K562 (cell line): Measurements from ENCODE around the gene FABP3. TPM values are rescaled to one million over a fixed set of nuclear protein-coding genes. Genes with fewer than 3 reads are reported as not detected.

Source experiments
- CHD4 ChIP-seq: fragments of 200-600 bp; sonication (generic); IDR thresholded peaks from 3 replicates; pipeline ENCODE4 v1.6.1; 2012; ENCODE audit warnings: low read depth, mild to moderate bottlenecking, mixed read lengths, low read length, inconsistent platforms; ENCODE audit not compliant: insufficient read depth, insufficient replicate concordance, poor library complexity, severe bottlenecking
- CREB3 ChIP-seq: fragments of 450-650 bp; conservative IDR thresholded peaks from 2 replicates; pipeline ENCODE4 v1.6.1; 2016; ENCODE audit warnings: missing genetic modification characterization, low read depth, mild to moderate bottlenecking, missing compliant biosample characterization, moderate library complexity
- FOXK2 ChIP-seq, 2 experiments: fragments of 450-650 bp; IDR thresholded peaks in 1 of 2; conservative IDR thresholded peaks in 1 of 2; 2 replicates each; pipeline ENCODE4 v1.6.1; 2016; ENCODE audit warnings: low read depth in 2 of 2, mild to moderate bottlenecking in 1 of 2
- FOXM1 ChIP-seq, 2 experiments: fragments of 450-650 bp in 1 of 2; sonication (generic) in 1 of 2; formaldehyde crosslinking in 1 of 2; IDR thresholded peaks; 2 replicates each; pipeline versions ENCODE4 v1.6.1 to v1.9.0; 2017 to 2022; ENCODE audit warnings: low read depth in 2 of 2, mild to moderate bottlenecking in 2 of 2, missing genetic modification reagents in 1 of 2, moderate library complexity in 1 of 2
- HNRNPUL1 ChIP-seq: fragments of 200-400 bp; formaldehyde crosslinking; IDR thresholded peaks from 2 replicates; pipeline ENCODE4 v1.6.1; 2017; ENCODE audit warnings: low read length
- ID3 ChIP-seq, 2 experiments: fragments of 250-450 bp in 1 of 2; fragments of 450-650 bp in 1 of 2; sonication (Bioruptor Pico) in 1 of 2; IDR thresholded peaks; 2 replicates each; pipeline versions ENCODE4 v1.6.1 to v1.8.0; 2016 to 2021; ENCODE audit warnings: mild to moderate bottlenecking in 2 of 2, moderate library complexity in 2 of 2, missing compliant biosample characterization in 1 of 2, missing genetic modification characterization in 1 of 2
- IRF2 ChIP-seq: sonication (generic); formaldehyde crosslinking; IDR thresholded peaks from 2 replicates; pipeline ENCODE4 v1.8.1; 2022; ENCODE audit warnings: mild to moderate bottlenecking, missing genetic modification reagents
- KHSRP ChIP-seq: fragments of 450-650 bp; IDR thresholded peaks from 2 replicates; pipeline ENCODE4 v1.6.1; 2017
- KLF1 ChIP-seq: fragments of 450-650 bp; IDR thresholded peaks from 2 replicates; pipeline ENCODE4 v1.6.1; 2016; ENCODE audit warnings: missing genetic modification characterization, missing compliant biosample characterization
- MBD1 ChIP-seq: fragments of 250-450 bp; sonication (Bioruptor Pico); IDR thresholded peaks from 2 replicates; pipeline ENCODE4 v1.8.0; 2022; ENCODE audit warnings: inconsistent platforms
- SETDB1 ChIP-seq: IDR thresholded peaks from one replicate; pipeline ENCODE4 v1.6.1; 2012; ENCODE audit warnings: low read length, control low read depth, inconsistent platforms
- ZNF224 ChIP-seq: sonication (generic); formaldehyde crosslinking; IDR thresholded peaks from 2 replicates; pipeline ENCODE4 v1.8.0; 2022; ENCODE audit warnings: mild to moderate bottlenecking, missing genetic modification reagents
- ZNF280A ChIP-seq: fragments of 450-650 bp; IDR thresholded peaks from 2 replicates; pipeline ENCODE4 v1.6.1; 2018; ENCODE audit warnings: mild to moderate bottlenecking, low read depth; ENCODE audit not compliant: partially characterized antibody
- ZNF511 ChIP-seq: sonication (generic); formaldehyde crosslinking; IDR thresholded peaks from 2 replicates; pipeline ENCODE4 v1.8.0; 2022; ENCODE audit warnings: mild to moderate bottlenecking, missing genetic modification reagents
- ZNF592 ChIP-seq: fragments of 450-650 bp; IDR thresholded peaks from 2 replicates; pipeline ENCODE4 v1.6.1; 2017; ENCODE audit warnings: antibody characterized with exemption, mild to moderate bottlenecking
- polyA plus RNA-seq, 8 experiments: library from polyadenylated mRNA; depleted of rRNA in 4 of 8; stranded (reverse) in 5 of 8; unstranded in 3 of 8; fragments of >200 nt; fragmentation: Nextera tagmentation in 2 of 8; fragmentation: Illumina TruSeq in 1 of 8; extraction: Ambion mirVana in 2 of 8; extraction: Trizol in 1 of 8; gene quantifications; 2 replicates each; pipeline versions ENCODE4 v1.2.1 to v1.2.3, GENCODE V29; 2011 to 2014; ENCODE audit warnings: inconsistent platforms in 1 of 8, missing spikeins in 1 of 8
- total RNA-seq, 7 experiments: library from RNA; depleted of rRNA in 6 of 7; stranded (reverse); fragments of >200 nt in 6 of 7; fragmentation: Illumina TruSeq in 2 of 7; extraction: Trizol in 2 of 7; gene quantifications; 2 replicates each; pipeline versions ENCODE4 v1.2.1 to v1.2.3, GENCODE V29; 2011 to 2021; ENCODE audit warnings: low replicate concordance in 1 of 7

The FABP3 gene
- total and polyA plus RNA-seq, 9 of the 15 experiments (the other 6 are each of a cell fraction or from before 2014, with no cell fraction given) = 0.22 TPM; not detected in 8

GRCh38 chr1:31394584-31395193 is 21.8 kb upstream of the FABP3 start (continued):
- TF ChIP-seq MBD1 (CRISPR knock-in tag) (no peak), ID3 (CRISPR knock-in tag; IDR thresholded peaks at IDR 0.05) (no peak), ID3 (tag; IDR thresholded peaks at IDR 0.05) (no peak), KLF1 (0 out of 2 replicates have a peak, but pooled peaks have one; percentile 14), FOXK2 (conservative IDR thresholded peaks at IDR 0.05 in 1 of 2, IDR thresholded peaks at IDR 0.05 in 1 of 2; ENCODE audit: low read depth in 2 of 2) (no peak), IRF2 (CRISPR knock-in tag) (no peak), CREB3 (no peak), HNRNPUL1 (no peak), ZNF592 (no peak), ZNF280A (no peak), CHD4 (no peak), ZNF511 (CRISPR knock-in tag) (no peak), FOXM1 (IDR thresholded peaks at IDR 0.05; ENCODE audit: low read depth) (no peak), FOXM1 (CRISPR knock-in tag; IDR thresholded peaks at IDR 0.05; ENCODE audit: low read depth) (no peak), KHSRP (no peak), SETDB1 (no peak), ZNF224 (CRISPR knock-in tag) (no peak)
